ENCODE measurements around the gene AK1. TPM values are rescaled to one million over a fixed set of nuclear protein-coding genes. Genes with fewer than 3 reads are reported as not detected.

AK1 gene
- total RNA-seq, 1 donor from 2014 or later: 39.6 TPM

DNA sequence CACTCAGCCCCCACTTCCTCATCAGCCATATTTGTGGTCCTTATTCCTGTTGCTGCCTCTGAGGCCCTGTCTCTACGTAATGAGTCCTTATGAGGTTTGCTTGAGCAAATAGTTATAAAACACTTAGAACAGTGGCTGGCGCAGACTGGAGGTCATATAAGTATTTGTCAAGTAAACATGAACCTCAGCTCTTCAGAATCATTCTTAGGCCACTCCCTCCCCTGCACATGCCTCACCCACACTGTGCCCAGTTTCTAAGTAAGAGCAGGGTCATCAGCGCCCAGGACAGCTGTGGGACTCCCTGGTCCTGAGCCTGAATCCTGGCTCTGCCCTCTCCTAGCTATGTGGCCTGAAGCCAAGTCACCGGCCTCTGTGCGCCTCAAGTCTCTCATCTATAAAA lies 35.4 kb upstream of the AK1 start:
- Mint-ChIP-seq H3K9me3 (no peaks in the 10 kb centered on the region), H3K27ac (ENCODE audit: unreplicated experiment) (no peak overlapping the region)

GRCh38 chr9:127912296-127912695 lies 34.8 kb upstream of the AK1 start:
- no peak overlapping the region for H3K4me3 Mint-ChIP-seq
- TF ChIP-seq, protein P1, sequence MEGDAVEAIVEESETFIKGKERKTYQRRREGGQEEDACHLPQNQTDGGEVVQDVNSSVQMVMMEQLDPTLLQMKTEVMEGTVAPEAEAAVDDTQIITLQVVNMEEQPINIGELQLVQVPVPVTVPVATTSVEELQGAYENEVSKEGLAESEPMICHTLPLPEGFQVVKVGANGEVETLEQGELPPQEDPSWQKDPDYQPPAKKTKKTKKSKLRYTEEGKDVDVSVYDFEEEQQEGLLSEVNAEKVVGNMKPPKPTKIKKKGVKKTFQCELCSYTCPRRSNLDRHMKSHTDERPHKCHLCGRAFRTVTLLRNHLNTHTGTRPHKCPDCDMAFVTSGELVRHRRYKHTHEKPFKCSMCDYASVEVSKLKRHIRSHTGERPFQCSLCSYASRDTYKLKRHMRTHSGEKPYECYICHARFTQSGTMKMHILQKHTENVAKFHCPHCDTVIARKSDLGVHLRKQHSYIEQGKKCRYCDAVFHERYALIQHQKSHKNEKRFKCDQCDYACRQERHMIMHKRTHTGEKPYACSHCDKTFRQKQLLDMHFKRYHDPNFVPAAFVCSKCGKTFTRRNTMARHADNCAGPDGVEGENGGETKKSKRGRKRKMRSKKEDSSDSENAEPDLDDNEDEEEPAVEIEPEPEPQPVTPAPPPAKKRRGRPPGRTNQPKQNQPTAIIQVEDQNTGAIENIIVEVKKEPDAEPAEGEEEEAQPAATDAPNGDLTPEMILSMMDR (conservative IDR thresholded peaks at IDR 0.05): no peak
- peaks cover 5% of the 10 kb centered on the region for H3K36me3 Mint-ChIP-seq (ENCODE audit: low read depth)
- H3K9me3 Mint-ChIP-seq: no peaks in the 10 kb centered on the region
- H3K27ac Mint-ChIP-seq (ENCODE audit: unreplicated experiment): no peak overlapping the region
- no peak for DNase-seq (ENCODE audit: low read depth, low spot score)
- no peaks in the 10 kb centered on the region for H3K4me1 Mint-ChIP-seq
- H3K27me3 Mint-ChIP-seq (ENCODE audit: low read depth): no peaks in the 10 kb centered on the region

More for the DNA sequence above, 35.4 kb upstream of the AK1 start:
- H3K4me3 Mint-ChIP-seq: peak overlapping the region; percentile 29
- TF ChIP-seq, protein P1 (conservative IDR thresholded peaks at IDR 0.05): no peak
- DNase-seq (ENCODE audit: low read depth, low spot score): no peak
- H3K4me1 Mint-ChIP-seq: no peaks in the 10 kb centered on the region
- H3K36me3 Mint-ChIP-seq (ENCODE audit: low read depth): peaks cover 5% of the 10 kb centered on the region
- no peaks in the 10 kb centered on the region for H3K27me3 Mint-ChIP-seq (ENCODE audit: low read depth)

DNA sequence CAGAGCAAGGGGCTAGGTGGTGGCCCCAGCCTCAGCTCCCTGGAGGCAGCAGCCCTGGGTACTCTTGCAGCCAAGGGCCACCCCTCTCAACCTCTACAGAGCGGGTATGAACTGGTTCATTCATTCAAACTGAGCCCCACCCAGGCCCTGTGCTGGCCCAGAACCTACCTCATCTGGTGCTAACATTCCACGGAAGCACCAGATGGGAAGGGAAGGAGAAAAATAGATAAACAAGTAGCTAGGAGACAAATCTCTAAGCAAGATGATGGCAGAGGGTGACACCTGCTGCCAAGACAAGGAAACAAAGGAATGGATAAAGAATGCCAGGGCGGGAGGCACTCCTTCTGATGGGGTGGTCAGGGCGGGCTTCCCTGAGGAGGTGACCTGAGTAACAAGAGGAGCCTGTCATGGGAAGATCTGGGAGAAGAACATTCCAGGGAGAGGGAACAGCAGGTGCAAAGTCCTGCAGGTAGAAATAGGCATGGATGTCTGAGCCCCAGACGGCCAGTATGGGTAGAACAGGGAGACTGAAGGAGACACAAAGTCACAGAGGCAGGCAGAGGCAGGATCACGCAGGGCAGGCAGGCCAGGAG lies 33.2 kb upstream of the AK1 start:
- peak overlapping the region; percentile 63 for H3K27ac Mint-ChIP-seq (ENCODE audit: unreplicated experiment)
- H3K4me1 Mint-ChIP-seq: no peaks in the 10 kb centered on the region
- no peaks in the 10 kb centered on the region for H3K9me3 Mint-ChIP-seq
- peaks cover 5% of the 10 kb centered on the region for H3K36me3 Mint-ChIP-seq (ENCODE audit: low read depth)
- no peaks in the 10 kb centered on the region for H3K27me3 Mint-ChIP-seq (ENCODE audit: low read depth)
- TF ChIP-seq, protein P1 (conservative IDR thresholded peaks at IDR 0.05): no peak
- DNase-seq (ENCODE audit: low read depth, low spot score): no peak
- H3K4me3 Mint-ChIP-seq: no peak overlapping the region

GRCh38 chr9:127909839-127910273 lies 32.4 kb upstream of the AK1 start:
- TF ChIP-seq, protein P1 (conservative IDR thresholded peaks at IDR 0.05): no peak
- Mint-ChIP-seq H3K9me3 (no peaks in the 10 kb centered on the region), H3K27me3 (ENCODE audit: low read depth) (no peaks in the 10 kb centered on the region), H3K36me3 (ENCODE audit: low read depth) (peaks cover 5% of the 10 kb centered on the region), H3K4me3 (no peak overlapping the region), H3K4me1 (no peaks in the 10 kb centered on the region), H3K27ac (ENCODE audit: unreplicated experiment) (no peak overlapping the region)
- DNase-seq (ENCODE audit: low read depth, low spot score): no peak

- H3K36me3 Mint-ChIP-seq (ENCODE audit: low read depth): peaks cover 5% of the 10 kb centered on the region
- H3K4me3 Mint-ChIP-seq: no peak overlapping the region
- no peaks in the 10 kb centered on the region for H3K9me3 Mint-ChIP-seq
- no peaks in the 10 kb centered on the region for H3K27me3 Mint-ChIP-seq (ENCODE audit: low read depth)
- TF ChIP-seq, protein P1 (conservative IDR thresholded peaks at IDR 0.05): no peak
- H3K4me1 Mint-ChIP-seq: peaks cover 10% of the 10 kb centered on the region
- no peak for DNase-seq (ENCODE audit: low read depth, low spot score)
- no peak overlapping the region for H3K27ac Mint-ChIP-seq (ENCODE audit: unreplicated experiment)
These were observed 31.1 kb upstream of the AK1 start for GRCh38 chr9:127908660-127908926.
